Inflammatory macrophage treated with lipopolysaccharide for 4 hours (primary cell): ENCODE measurements around the gene MUC6.

Source experiments
- DNase-seq: peaks from one replicate; pipeline ENCODE4 v3.0.0-alpha.2; 2020

Gene MUC6

DNA sequence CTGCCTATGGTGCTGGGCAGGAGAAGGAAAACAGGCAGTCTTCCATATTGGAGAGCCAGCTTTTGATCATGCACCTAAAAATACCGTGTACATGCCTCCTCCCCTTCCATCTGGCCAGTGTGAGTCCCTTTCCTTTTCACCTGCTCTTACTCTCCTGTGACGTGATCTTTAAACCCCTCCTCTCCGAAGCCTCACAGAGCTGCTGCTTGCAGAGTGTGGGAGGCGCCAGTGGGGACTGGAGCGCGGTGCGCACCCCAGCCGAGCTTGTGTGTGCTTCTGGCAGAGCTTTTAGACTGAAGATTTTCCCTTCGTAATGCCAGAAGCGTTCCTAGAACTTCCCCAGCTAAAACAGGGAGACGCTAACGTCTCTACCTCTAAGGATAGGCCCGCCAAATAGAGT, 29.8 kb downstream of the MUC6 start:
- no peak for DNase-seq

DNA sequence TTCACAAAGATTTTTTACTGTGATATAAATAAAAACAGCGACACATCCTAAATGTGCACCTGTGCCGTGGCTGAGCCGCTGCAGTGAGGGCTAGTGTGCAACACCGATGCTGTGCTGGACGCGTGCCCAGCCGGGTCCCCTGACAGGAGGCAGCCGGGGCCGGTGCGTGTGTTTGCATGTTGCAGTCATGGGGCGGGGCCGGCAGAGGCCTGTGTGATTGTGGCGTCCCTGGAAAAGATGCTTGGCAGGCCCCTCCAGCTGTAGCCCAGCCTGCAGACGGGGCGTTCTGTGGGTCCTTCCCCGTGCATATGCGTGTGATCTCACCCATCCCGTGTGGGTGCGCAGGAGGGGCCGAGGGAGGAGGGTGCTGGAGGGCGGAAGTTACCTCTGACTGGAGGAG, 30.6 kb downstream of the MUC6 start:
- no peak for DNase-seq

DNA sequence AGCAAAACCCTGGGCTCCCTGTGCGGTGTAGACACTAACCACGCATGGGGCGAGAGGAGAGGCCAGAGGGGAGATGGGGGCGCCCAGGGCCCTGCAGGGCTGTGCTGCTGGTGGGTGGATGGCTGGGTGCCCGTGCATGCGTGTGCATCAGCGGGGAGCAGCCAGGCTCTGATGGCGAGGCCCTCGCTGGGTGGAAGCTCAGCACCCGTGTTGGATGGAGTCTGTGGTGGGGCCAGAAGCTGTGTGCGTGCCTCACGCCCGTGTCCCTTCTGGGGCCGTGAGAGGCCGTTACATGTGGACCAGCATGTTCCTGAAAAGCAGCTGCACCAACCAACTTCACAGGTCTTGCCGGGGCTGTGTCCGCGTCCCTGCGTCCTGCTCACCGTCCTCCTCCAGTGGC, 33.4 kb downstream of the MUC6 start:
- no peak for DNase-seq

DNA sequence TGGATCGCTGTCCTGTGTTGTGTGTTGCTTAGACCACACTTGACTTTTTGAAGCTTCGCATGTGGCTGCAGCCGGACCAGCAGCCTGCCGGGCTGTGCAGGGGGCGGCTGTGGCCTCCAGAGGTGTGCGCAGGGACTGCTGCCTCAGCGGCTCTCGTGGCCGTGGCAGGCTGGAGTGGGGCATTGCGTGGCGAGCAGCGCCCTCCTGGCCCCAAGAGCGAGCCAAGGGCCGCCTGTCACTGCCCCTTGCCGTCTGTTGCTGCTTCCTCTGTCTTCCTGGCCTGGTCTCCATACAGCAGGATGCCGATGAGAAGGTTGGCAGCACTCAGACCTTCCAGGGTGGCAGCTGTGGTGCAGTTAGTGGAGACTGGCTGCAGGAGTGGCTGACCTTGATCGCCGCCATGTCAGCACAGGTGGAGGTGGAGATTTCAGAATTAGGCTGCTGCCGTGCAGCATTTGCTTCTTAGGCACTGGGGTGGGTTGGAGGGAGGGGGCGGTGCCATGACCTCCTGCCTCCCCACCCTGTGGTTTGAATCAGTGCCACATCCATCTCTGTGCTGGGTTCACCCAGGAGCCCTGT, 34.0 kb downstream of the MUC6 start:
- DNase-seq, result no peak

DNA sequence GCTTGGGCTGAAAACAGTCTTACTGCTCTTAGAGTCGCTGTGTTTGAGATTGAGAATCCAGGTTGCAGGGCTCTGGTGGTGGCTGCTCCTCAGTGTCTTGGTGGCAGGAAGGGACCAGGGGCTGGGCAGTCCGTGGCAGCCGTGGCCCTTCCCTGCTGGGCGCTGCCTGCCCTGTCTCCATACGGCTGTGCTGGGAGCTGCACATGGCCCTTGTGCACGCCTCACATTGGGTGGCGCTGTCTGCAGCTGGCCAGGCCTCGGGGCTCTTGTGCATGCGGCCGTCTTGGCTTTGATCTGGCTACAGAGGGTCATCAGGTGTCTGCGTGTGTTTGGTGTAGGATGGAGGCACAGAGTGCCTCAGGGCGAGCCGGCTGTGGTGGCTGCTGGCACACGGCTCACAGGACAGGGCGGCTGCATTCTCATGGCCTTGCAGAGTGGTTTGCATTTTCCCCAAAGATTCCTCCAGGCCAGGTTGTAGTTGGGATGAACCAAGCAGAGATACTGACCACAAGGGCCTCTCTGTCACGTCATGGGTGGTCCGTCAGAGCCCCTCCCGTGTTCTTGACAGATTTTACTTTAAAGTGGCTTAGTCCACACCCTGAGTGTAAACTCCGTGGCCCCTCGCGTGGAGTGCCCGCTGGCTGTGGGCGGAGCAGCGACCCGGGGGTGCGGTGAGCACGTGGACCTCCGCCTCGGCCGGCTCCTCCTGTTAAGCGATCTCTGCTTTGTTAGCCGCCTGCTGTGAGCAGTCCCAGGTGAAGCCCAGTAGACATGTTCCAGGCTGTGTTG, 34.7 kb downstream of the MUC6 start:
- DNase-seq, result no peak

DNA sequence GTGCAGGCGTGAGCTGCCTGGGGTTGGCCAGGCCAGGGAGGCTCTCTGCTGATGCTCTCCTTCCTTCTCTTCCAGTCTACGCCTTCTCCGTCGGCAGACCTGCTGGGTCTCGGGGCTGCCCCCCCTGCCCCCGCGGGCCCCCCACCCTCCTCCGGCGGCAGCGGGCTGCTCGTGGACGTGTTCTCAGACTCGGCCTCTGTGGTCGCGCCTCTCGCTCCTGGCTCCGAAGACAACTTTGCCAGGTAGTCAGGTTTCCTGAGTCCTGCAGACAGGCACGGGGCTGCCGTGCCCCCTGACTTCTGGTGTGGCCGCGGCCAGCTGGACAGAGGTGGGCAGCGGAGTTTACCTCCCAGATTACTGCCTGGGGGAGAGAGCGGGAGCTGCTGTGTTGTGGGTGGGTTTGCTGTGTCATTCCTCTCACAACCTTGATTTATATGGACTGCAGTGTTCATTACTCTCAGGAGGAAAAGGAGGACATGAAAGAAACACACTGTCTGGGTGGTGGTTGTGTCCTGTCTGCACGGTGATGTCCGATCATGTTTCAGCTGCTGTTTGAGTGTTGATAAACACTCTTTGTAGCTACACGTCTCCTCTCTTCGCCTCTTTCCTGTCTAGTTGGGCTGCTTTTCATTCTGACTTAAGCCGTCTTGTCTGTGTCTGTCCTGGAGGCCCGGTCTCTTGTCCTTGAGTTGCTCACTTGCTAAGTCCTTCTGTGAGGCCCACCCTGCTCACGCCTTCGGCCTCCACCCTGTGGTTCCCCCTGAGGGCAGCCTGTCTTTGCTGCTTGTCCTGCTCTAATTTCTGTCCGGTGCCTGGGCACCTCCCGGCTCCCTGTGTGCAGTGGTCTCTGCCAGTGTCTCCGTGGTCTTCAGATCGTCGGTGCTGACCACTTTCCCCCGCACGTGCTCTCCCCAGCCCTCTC, 35.9 kb downstream of the MUC6 start:
- DNase-seq, result no peak

DNA sequence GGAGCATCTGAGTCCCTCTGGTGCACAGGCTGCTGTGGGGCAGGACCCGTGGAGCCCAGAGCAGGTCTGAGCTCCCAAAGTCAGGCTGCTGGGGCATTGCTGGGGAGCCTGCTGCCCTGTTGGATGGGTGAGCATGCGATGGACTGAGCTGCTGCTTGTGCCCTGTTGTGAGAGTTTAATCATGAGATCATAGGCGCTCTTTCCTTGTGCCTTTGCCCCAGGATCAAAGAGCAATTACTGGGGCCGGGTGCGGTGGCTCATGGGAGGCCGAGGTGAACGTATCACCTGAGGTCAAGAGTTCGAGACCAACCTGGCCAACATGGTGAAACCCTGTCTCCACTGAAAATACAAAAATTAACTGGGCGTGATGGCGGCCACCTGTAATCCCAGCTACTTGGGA, 37.5 kb downstream of the MUC6 start:
- DNase-seq, result no peak

DNA sequence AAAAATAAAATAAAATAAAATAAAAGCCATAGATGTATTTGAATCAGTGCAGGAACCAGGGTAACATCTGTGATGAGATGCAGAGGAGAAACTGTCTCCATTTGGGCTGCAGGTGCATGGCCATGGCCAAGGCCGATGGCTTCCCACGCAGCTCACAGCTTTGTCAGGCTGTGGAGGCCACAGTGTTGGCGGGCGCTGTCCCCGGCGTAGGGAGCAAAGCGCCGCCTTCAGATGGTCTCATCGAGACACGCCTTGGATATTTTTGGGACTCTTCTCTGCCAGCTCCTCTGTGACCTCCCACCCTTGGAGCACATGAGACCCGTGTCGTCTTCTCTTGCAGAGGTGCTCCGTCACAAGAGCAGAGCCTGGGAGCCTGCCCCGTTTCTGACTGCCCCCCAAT, 38.6 kb downstream of the MUC6 start:
- no peak for DNase-seq

DNA sequence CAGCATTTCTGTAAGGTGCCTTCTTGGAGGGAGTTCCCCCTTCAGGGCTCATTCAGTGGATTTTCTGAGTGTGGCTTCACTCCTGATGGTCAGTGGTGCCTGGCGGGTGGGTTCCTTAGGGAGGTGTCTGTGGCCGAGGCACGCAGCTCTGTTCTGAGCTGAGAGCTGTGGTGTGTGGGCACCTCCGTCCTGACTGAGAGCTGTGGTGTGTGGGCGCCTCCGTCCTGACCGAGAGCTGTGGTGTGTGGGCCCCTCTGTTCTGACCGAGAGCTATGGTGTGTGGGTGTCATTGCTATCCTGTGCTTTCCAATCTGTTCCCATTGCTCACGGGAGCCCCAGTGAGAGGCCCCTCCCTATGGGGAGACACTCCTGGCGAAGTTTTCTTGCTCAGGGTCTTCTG, 39.8 kb downstream of the MUC6 start:
- no peak for DNase-seq

DNA sequence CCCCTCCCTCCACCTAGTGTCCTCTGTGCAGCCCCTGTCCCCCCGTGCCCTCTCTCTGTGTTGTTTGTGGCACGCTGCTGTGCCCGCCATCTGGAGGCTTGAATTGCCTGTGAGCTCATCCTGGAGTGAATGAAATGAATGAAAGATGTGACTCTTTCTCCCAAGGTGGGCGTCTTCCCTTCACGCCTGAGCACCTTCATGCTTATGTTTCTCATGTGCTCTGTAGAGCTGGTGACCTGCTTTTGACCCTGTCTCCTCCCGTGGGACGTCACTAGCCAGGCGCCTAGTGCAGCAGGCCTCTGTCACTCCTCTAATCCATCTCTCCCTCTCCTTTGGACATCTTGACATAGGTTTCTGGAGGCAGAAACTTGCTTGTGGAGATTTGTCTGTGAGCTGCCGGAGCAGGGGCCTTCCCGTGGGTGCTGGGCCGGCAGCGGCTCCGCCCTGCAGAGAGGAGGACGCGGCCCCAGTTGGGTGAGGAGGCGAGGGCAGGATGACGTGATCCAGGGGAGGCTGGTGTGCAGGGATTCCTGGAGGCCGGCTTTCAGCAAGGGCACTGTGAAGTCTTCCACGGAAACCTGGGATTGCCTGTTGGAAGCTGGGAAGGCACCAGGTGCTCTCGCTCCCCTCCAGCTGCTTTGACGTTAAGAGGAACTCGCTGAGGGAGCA, 40.6 kb downstream of the MUC6 start:
- DNase-seq, result no peak

DNA sequence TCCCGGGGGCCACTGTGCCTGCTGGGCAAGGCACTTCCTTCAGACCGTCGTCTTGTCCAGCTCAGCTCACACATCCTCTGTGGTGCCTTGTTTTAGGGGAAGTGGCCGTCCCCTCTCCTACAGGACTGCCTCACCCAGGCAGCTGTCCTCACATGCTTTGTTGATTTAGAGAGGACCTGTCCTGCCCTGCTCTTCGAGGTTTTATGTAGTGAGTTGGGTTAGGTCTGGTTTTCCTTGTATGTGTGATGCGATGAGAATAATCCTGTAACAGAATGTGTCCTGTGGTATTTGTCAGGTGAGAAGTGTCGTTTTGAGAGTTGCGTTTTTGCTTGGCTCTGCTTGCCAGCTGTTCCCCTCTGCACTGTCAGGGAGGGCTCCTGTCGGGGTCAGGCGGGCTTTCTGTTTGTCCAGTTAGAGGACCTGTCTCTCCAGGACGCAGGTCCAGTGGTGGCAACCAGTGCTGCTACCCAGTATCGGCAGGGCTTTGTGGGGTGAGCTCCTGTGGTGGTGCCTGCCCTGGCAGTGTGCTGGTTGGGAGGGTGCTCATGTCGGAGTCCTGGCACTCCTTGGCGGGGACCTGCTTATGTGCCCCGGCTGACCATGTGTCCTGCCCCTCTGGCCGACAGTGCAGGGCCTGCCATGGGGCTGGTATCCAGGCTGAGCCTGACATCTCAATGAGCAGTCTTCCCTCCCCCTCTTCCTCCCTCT, 41.3 kb downstream of the MUC6 start:
- DNase-seq, result no peak

DNA sequence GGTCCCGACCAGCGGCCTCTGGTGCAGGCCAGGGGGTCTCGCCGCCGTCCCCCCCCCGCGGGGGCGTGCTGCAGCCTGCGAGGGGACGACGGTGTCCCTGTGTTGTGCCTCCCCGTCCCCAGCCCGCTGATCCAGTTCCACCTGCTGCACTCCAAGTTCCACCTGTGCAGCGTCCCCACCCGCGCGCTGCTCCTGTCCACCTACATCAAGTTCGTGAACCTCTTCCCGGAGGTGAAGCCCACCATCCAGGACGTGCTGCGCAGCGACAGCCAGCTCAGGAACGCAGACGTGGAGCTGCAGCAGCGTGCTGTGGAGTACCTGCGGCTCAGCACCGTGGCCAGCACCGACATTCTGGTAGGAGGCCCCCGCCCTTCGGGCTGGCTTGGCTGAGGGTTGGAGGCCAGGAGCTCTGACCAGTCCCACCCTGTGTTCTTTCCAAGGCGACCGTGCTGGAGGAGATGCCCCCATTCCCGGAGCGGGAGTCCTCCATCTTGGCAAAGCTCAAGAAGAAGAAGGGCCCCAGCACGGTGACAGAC, 42.8 kb downstream of the MUC6 start:
- no peak for DNase-seq

DNA sequence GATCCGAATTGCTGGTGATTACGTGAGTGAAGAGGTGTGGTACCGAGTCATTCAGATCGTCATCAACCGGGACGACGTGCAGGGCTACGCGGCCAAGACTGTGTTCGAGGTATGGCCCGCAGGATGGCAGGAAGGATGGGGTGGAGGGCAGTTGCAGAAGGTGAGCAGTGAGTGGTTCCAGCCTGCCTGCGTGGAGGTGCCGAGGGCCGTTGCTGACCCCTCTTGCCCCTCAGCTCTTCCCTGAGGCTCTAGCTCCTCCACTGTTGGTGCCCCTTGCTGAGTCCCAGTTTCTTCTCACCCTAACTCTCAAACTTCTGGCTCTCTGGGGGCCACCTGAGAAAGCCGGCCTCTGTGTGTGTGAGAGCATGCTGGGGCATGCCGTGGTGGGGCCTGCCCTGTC, 43.9 kb downstream of the MUC6 start:
- no peak for DNase-seq

DNA sequence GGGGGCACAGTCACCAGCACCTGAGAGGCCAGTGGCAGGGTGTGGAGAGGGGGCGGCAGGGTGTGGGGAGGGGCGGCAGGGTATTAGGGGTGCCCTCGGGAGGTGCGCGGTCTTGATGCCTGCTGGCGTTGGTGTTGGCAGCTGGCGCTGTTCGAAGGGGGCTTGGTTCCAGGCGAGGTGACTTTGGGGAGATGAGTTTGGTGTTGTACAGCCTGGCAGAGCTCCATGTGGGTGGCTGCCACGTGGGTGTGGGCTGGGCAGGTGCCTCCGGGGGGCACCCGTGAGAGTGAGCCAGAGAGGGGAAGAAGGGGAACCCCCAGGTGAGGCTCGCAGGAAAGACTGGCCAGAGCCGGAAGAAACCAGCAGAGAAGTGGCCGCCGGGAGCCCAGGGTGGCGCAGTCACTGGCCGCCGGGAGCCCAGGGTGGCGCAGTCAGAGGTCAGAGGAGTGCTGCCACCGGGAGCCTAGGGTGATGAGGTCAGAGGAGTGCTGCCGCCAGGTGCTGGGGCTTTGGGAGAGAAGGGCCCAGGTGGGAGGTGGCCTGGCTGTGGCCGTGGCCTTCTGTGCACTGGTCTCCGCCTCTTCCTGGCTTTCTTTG, 44.7 kb downstream of the MUC6 start:
- DNase-seq, result no peak

DNA sequence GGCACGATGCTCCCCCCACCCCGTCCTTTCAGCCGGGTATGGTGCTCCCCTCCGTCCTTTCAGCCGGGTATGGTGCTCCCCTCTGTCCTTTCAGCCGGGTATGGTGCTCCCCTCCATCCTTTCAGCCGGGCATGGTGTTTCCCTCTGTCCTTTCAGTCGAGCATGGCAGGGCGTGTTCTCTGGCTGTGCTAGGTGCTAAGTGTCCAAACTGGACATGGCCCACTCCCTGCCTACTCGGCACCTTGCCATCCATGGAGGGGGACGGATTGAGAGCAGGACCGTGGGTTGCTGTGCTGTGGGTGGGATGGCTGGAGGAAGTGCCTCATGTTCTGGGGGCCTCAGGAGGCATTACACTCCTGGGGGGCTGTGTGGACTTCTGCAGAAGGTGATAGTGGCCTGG, 45.5 kb downstream of the MUC6 start:
- DNase-seq, result no peak

DNA sequence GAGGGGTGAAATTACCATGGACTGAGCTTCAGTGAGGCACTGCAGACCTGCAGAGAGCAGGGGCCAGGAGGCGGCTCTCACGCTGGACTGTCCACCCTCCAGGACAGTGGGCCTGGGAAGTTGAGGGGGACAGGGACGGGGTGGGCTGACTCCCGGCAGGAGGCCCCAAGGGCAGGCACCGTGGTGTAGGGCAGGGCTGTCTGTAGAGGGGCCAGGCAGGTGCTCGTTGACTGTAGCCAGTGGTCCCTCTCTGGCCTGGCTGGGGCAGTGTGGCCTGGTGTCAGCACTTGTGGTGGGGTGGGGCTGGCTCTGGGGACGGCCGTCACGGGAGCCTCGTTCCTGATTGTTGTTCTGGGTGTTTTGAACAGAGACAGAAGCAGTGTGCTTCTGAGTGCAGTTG, 46.4 kb downstream of the MUC6 start:
- DNase-seq, result no peak

DNA sequence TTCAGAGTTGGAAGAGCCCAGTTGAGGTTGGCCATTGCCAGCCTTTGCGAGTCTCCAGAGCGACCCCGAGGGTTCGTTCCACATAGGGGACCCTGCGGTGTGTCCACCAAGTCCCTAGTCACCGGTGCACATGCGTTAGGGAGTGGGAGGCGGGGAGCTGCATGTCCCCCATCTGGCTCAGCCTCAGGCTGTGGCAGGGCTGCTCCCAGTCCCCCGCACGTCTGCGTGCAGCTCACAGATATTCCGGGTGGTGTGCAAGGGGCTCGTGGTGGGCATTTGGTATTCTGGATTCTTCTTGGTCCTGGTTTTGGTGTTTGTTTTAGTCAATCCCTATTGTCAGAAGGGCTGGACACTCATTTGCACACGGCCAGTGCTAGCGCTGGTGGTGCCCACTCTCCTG, 48.8 kb downstream of the MUC6 start:
- DNase-seq, result no peak

DNA sequence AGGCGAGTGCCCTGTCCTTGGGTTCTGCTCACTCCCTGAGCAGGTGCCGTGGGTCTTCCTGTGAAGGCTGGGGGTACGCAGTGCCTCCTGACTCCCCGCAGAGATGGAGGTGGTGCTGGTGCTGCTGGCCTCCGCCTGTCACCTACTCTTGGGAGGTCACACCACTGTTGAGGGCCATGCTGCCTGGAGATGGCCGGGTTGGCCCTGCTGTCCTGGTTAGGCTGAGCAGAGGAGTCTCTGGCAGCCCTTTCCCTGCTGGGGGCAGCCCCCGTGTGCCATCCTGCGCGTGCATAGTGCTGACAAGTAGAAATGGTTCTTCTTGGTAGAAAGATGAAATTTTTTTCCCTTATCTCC, 49.6 kb downstream of the MUC6 start:
- no peak for DNase-seq

DNA sequence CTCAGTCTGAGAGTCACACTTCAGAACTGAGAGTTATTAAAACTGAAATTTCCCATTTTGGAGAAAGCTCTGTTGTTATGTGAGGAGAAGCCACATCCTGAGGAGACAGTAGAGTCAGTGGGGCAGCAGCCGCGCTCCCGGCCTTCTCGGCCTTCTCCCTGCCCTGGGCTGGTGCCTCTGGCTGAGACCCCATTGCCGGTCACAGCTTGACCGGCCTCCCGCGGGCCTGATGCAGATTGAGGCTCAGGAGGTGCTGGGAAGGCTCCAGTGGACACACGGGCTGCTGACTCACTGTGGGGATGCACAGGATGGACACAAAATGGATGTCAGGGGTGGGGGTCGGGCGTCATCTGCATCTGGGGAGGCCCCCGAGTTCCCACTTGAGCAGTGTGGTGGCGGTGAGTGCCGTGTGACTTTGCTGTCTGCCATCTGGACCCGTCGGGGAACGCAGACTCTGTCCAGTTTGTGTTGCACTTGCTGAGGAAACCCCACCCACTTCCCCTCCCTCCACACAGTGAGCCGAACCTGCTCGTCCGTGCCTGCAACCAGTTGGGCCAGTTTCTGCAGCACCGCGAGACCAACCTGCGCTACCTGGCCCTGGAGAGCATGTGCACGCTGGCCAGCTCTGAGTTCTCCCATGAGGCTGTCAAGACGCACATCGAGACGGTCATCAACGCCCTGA, 50.1 kb downstream of the MUC6 start:
- no peak for DNase-seq

DNA sequence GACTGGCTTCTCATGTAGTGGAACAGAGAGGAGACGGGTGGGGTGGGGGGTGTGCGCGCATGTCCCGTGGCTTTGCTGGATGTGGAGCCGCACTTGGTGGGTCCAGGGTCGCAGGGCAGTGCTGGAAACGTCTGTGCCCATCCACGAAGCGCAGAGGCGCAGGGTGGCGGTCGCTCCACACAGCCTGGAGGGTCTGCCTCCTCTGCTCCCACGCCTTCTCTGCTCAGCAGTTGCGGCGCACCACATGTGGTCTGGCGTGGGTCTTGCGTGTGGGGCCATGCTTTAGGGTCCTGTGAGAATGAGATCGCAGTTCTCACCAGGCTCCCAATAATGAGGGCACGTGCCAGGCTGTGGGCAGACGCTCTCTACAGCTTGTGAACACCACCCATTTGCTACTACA, 50.7 kb downstream of the MUC6 start:
- DNase-seq, result no peak

DNA sequence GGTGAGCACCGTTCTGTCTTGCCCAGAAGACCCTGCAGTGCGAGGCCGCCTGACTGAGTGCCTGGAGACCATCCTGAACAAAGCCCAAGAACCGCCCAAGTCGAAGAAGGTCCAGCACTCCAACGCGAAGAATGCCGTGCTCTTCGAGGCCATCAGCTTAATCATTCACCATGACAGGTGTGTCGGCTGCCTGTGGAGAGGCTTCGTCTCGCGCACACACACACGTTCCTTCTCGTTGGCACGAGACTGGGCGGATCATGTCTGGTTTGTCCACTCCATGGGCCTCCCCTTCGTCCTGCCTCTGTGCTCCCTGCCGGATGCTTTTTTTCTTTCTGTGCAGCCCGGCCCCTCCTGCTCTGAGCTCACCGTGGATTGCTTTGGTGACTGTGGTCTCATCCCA, 51.1 kb downstream of the MUC6 start:
- DNase-seq, result no peak

DNA sequence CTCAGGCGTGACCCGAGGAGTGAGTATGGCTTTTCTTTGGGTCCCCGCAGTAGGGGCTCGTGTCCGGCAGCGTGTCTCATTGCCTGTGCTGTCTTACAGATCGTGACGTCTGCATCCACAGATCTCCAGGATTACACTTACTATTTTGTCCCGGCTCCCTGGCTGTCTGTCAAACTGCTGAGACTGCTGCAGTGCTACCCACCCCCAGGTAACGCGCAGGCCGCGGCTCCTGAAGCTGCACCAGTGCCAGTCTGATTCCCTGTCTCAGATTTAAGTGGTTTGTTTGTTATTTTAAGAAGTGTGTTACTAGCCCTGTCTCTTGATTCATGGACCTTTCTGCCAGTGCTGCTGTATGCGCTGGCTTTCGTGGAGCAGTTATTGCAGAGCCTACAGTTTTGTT, 52.0 kb downstream of the MUC6 start:
- DNase-seq, result no peak
